HG03066 (cell line): Measurements from ENCODE around the gene NSUN6.

Experiments
- ATAC-seq: cut with Tn5 transposase; IDR thresholded peaks from one replicate; pipeline ENCODE4 v1.9.1; 2021; ENCODE audit warnings: low read depth; ENCODE audit not compliant: unreplicated experiment

The NSUN6 gene

GRCh38 chr10:18565006-18565405 lies 86.4 kb downstream of the NSUN6 start:
- ATAC-seq, result no peak

- no peak for ATAC-seq
Observed at GRCh38 chr10:18563003-18563726, 88.2 kb downstream of the NSUN6 start.

- no peak for ATAC-seq
Observed at GRCh38 chr10:18561861-18562551, 89.4 kb downstream of the NSUN6 start.

- ATAC-seq, result no peak
Observed at GRCh38 chr10:18557960-18558359, 93.4 kb downstream of the NSUN6 start.

- no peak for ATAC-seq
Observed at GRCh38 chr10:18556522-18557147, 94.8 kb downstream of the NSUN6 start.

GRCh38 chr10:18554479-18554878 lies 96.9 kb downstream of the NSUN6 start:
- ATAC-seq, result no peak

- ATAC-seq, result no peak
Observed at GRCh38 chr10:18551473-18551872, 99.9 kb downstream of the NSUN6 start.

GRCh38 chr10:18549105-18549504 lies 102.3 kb downstream of the NSUN6 start:
- ATAC-seq, result no peak

- no peak for ATAC-seq
Observed at GRCh38 chr10:18545621-18546305, 105.6 kb downstream of the NSUN6 start.

GRCh38 chr10:18542832-18543231 lies 108.6 kb downstream of the NSUN6 start:
- ATAC-seq, result no peak

GRCh38 chr10:18540195-18540594 lies 111.2 kb downstream of the NSUN6 start:
- no peak for ATAC-seq

GRCh38 chr10:18539335-18539734 lies 112.1 kb downstream of the NSUN6 start:
- ATAC-seq, result no peak

- no peak for ATAC-seq
Observed at GRCh38 chr10:18533896-18534295, 117.5 kb downstream of the NSUN6 start.

- no peak for ATAC-seq
Observed at GRCh38 chr10:18532881-18533535, 118.4 kb downstream of the NSUN6 start.

GRCh38 chr10:18528292-18528691 lies 123.1 kb downstream of the NSUN6 start:
- ATAC-seq, result no peak

GRCh38 chr10:18527687-18528086 lies 123.7 kb downstream of the NSUN6 start:
- no peak for ATAC-seq

- ATAC-seq, result no peak
Observed at GRCh38 chr10:18523858-18524257, 127.5 kb downstream of the NSUN6 start.

GRCh38 chr10:18523025-18523424 lies 128.4 kb downstream of the NSUN6 start:
- ATAC-seq, result no peak

GRCh38 chr10:18516851-18517250 lies 134.5 kb downstream of the NSUN6 start:
- no peak for ATAC-seq

GRCh38 chr10:18514537-18514936 lies 136.8 kb downstream of the NSUN6 start:
- no peak for ATAC-seq

GRCh38 chr10:18508587-18508986 lies 142.8 kb downstream of the NSUN6 start:
- ATAC-seq, result no peak
